ENCODE measurements around the gene TMEM59.
"Not testable (repeated sequence)": the region's sequence is repeated elsewhere in the genome, so short reads cannot be mapped to it uniquely, and the experiment has no call there.

The TMEM59 gene

GRCh38 chr1:54028306-54029251, 24.4 kb downstream of the TMEM59 start:
- H3K27me3 ChIP-seq (ENCODE audit: insufficient read depth, low read length), result no peaks in the 10 kb centered on the region
- H3K4me2 ChIP-seq (ENCODE audit: low read length), result no peak overlapping the region
- H2BK5ac ChIP-seq (ENCODE audit: low read depth, low read length, poor library complexity), result no peak overlapping the region
- peaks cover 2 to 4% of the 10 kb centered on the region in 2 experiments for H3K36me3 ChIP-seq (ENCODE audit: control insufficient read depth in 1 of 2, insufficient read depth in 2 of 2, low read length in 2 of 2)
- H3K4ac ChIP-seq (ENCODE audit: low read depth, low read length), result no peak overlapping the region
- no peak overlapping the region for H3K14ac ChIP-seq (ENCODE audit: low read length)
- H3K79me1 ChIP-seq (ENCODE audit: low read length), result no peaks in the 10 kb centered on the region
- H3K9me3 ChIP-seq (ENCODE audit: insufficient read depth, low read depth, low read length), result no peaks in the 10 kb centered on the region
- H4K91ac ChIP-seq (ENCODE audit: low read depth, low read length), result no peak overlapping the region
- no peaks in the 10 kb centered on the region for H3K79me2 ChIP-seq (ENCODE audit: control insufficient read depth, insufficient read depth, low read length, poor library complexity)
- H3K4me3 ChIP-seq (ENCODE audit: low read depth, low read length), result no peak overlapping the region
- no peak overlapping the region for H2BK12ac ChIP-seq (ENCODE audit: low read length)
- no peak overlapping the region for H3K9ac ChIP-seq (ENCODE audit: low read length)
- H3K18ac ChIP-seq (ENCODE audit: low read length), result no peak overlapping the region
- no CpG with 5 or more reads among the region's 3 CpGs for WGBS (ENCODE audit: extremely low coverage, insufficient coverage, insufficient read length)
- H4K8ac ChIP-seq (ENCODE audit: low read depth, low read length), result no peak overlapping the region
- H3K27ac ChIP-seq (ENCODE audit: low read depth, low read length), result no peak overlapping the region
- DNase-seq, result peak in 1 of 2 donors; percentile 33
- H3K4me1 ChIP-seq (ENCODE audit: control insufficient read depth in 1 of 2, insufficient read depth in 2 of 2, low read length in 2 of 2), result no peaks in the 10 kb centered on the region
- no peak overlapping the region for H2BK120ac ChIP-seq (ENCODE audit: insufficient read depth, low read length, poor library complexity)
- H2AFZ ChIP-seq (ENCODE audit: insufficient read depth, low read length, poor library complexity), result no peak overlapping the region
- no peak overlapping the region for H3K23ac ChIP-seq (ENCODE audit: low read length)
- H2AK5ac ChIP-seq (ENCODE audit: low read length), result no peak overlapping the region
- H4K12ac ChIP-seq (ENCODE audit: low read depth, low read length), result no peak overlapping the region

- H3K27me3 ChIP-seq (ENCODE audit: insufficient read depth, low read length), result no peaks in the 10 kb centered on the region
- H4K8ac ChIP-seq (ENCODE audit: low read depth, low read length), result no peak overlapping the region
- no peaks in the 10 kb centered on the region for H3K4me1 ChIP-seq (ENCODE audit: control insufficient read depth in 1 of 2, insufficient read depth in 2 of 2, low read length in 2 of 2)
- H3K79me2 ChIP-seq (ENCODE audit: control insufficient read depth, insufficient read depth, low read length, poor library complexity), result no peaks in the 10 kb centered on the region
- H2BK5ac ChIP-seq (ENCODE audit: low read depth, low read length, poor library complexity), result no peak overlapping the region
- no peak overlapping the region for H3K27ac ChIP-seq (ENCODE audit: low read depth, low read length)
- H4K12ac ChIP-seq (ENCODE audit: low read depth, low read length), result no peak overlapping the region
- H3K14ac ChIP-seq (ENCODE audit: low read length), result no peak overlapping the region
- no peak overlapping the region for H3K18ac ChIP-seq (ENCODE audit: low read length)
- H3K9me3 ChIP-seq (ENCODE audit: insufficient read depth, low read depth, low read length), result no peaks in the 10 kb centered on the region
- H2AFZ ChIP-seq (ENCODE audit: insufficient read depth, low read length, poor library complexity), result no peak overlapping the region
- no peak overlapping the region for H3K4me3 ChIP-seq (ENCODE audit: low read depth, low read length)
- no peak overlapping the region for H3K4me2 ChIP-seq (ENCODE audit: low read length)
- no peak overlapping the region for H2BK12ac ChIP-seq (ENCODE audit: low read length)
- WGBS (ENCODE audit: extremely low coverage, insufficient coverage, insufficient read length), result no CpG with 5 or more reads among the region's 5 CpGs
- H3K79me1 ChIP-seq (ENCODE audit: low read length), result no peaks in the 10 kb centered on the region
- H3K9ac ChIP-seq (ENCODE audit: low read length), result no peak overlapping the region
- no peak overlapping the region for H3K4ac ChIP-seq (ENCODE audit: low read depth, low read length)
- H3K36me3 ChIP-seq (ENCODE audit: control insufficient read depth in 1 of 2, insufficient read depth in 2 of 2, low read length in 2 of 2), result peaks cover 0 to 2% of the 10 kb centered on the region in 2 experiments
- no peak for DNase-seq
- H2AK5ac ChIP-seq (ENCODE audit: low read length), result no peak overlapping the region
- H3K23ac ChIP-seq (ENCODE audit: low read length), result no peak overlapping the region
- H4K91ac ChIP-seq (ENCODE audit: low read depth, low read length), result no peak overlapping the region
- no peak overlapping the region for H2BK120ac ChIP-seq (ENCODE audit: insufficient read depth, low read length, poor library complexity)
Measured at GRCh38 chr1:54027848-54028247, 25.2 kb downstream of the TMEM59 start.

GRCh38 chr1:54024811-54025210, 28.2 kb downstream of the TMEM59 start:
- WGBS (ENCODE audit: extremely low coverage, insufficient coverage, insufficient read length), result no CpG with 5 or more reads among the region's 1 CpG
- not testable (repeated sequence) for H3K4me2 ChIP-seq (ENCODE audit: low read length)

GRCh38 chr1:54024358-54024757, 28.6 kb downstream of the TMEM59 start:
- Histone ChIP-seq H2BK120ac (ENCODE audit: insufficient read depth, low read length, poor library complexity) (no peak overlapping the region), H3K9ac (ENCODE audit: low read length) (no peak overlapping the region)

More at GRCh38 chr1:54024811-54025210, 28.2 kb downstream of the TMEM59 start:
- H4K12ac ChIP-seq (ENCODE audit: low read depth, low read length); H3K27me3 ChIP-seq (ENCODE audit: insufficient read depth, low read length); H3K18ac ChIP-seq (ENCODE audit: low read length); DNase-seq; H2AFZ ChIP-seq (ENCODE audit: insufficient read depth, low read length, poor library complexity); H3K79me2 ChIP-seq (ENCODE audit: control insufficient read depth, insufficient read depth, low read length, poor library complexity); H3K9ac ChIP-seq (ENCODE audit: low read length); H3K36me3 ChIP-seq (ENCODE audit: control insufficient read depth in 1 of 2, insufficient read depth in 2 of 2, low read length in 2 of 2); H3K14ac ChIP-seq (ENCODE audit: low read length); H2BK120ac ChIP-seq (ENCODE audit: insufficient read depth, low read length, poor library complexity); H2AK5ac ChIP-seq (ENCODE audit: low read length); H2BK5ac ChIP-seq (ENCODE audit: low read depth, low read length, poor library complexity); H3K27ac ChIP-seq (ENCODE audit: low read depth, low read length); H3K9me3 ChIP-seq (ENCODE audit: insufficient read depth, low read depth, low read length); H3K4me3 ChIP-seq (ENCODE audit: low read depth, low read length); H4K8ac ChIP-seq (ENCODE audit: low read depth, low read length); H3K4ac ChIP-seq (ENCODE audit: low read depth, low read length); H3K79me1 ChIP-seq (ENCODE audit: low read length); H4K91ac ChIP-seq (ENCODE audit: low read depth, low read length); H3K23ac ChIP-seq (ENCODE audit: low read length); H3K4me1 ChIP-seq (ENCODE audit: control insufficient read depth in 1 of 2, insufficient read depth in 2 of 2, low read length in 2 of 2); H2BK12ac ChIP-seq (ENCODE audit: low read length): not testable (repeated sequence)

More at GRCh38 chr1:54024358-54024757, 28.6 kb downstream of the TMEM59 start:
- DNase-seq, result no peak
- no peaks in the 10 kb centered on the region for H3K79me2 ChIP-seq (ENCODE audit: control insufficient read depth, insufficient read depth, low read length, poor library complexity)
- WGBS (ENCODE audit: extremely low coverage, insufficient coverage, insufficient read length), result no CpG with 5 or more reads among the region's 2 CpGs
- H4K12ac ChIP-seq (ENCODE audit: low read depth, low read length), result no peak overlapping the region
- H3K4me3 ChIP-seq (ENCODE audit: low read depth, low read length), result no peak overlapping the region
- no peak overlapping the region for H2AFZ ChIP-seq (ENCODE audit: insufficient read depth, low read length, poor library complexity)
- H3K4me2 ChIP-seq (ENCODE audit: low read length), result no peak overlapping the region
- no peaks in the 10 kb centered on the region for H3K9me3 ChIP-seq (ENCODE audit: insufficient read depth, low read depth, low read length)
- H4K8ac ChIP-seq (ENCODE audit: low read depth, low read length), result no peak overlapping the region
- H3K27ac ChIP-seq (ENCODE audit: low read depth, low read length), result no peak overlapping the region
- no peak overlapping the region for H2AK5ac ChIP-seq (ENCODE audit: low read length)
- no peak overlapping the region for H3K18ac ChIP-seq (ENCODE audit: low read length)
- no peak overlapping the region for H3K23ac ChIP-seq (ENCODE audit: low read length)
- no peak overlapping the region for H2BK5ac ChIP-seq (ENCODE audit: low read depth, low read length, poor library complexity)
- no peaks in the 10 kb centered on the region for H3K36me3 ChIP-seq (ENCODE audit: control insufficient read depth in 1 of 2, insufficient read depth in 2 of 2, low read length in 2 of 2)
- no peak overlapping the region for H4K91ac ChIP-seq (ENCODE audit: low read depth, low read length)
- H2BK12ac ChIP-seq (ENCODE audit: low read length), result no peak overlapping the region
- no peaks in the 10 kb centered on the region for H3K4me1 ChIP-seq (ENCODE audit: control insufficient read depth in 1 of 2, insufficient read depth in 2 of 2, low read length in 2 of 2)
- H3K4ac ChIP-seq (ENCODE audit: low read depth, low read length), result no peak overlapping the region
- H3K14ac ChIP-seq (ENCODE audit: low read length), result no peak overlapping the region
- no peaks in the 10 kb centered on the region for H3K79me1 ChIP-seq (ENCODE audit: low read length)
- H3K27me3 ChIP-seq (ENCODE audit: insufficient read depth, low read length), result no peaks in the 10 kb centered on the region
